B cell (primary cell): ENCODE data around the gene CARMIL3. TPM values are rescaled to one million over a fixed set of nuclear protein-coding genes. Genes with fewer than 3 reads are reported as not detected.

ENCODE experiments used
- ATAC-seq: fragments of 200-7000 bp; cut with Tn5 transposase; one replicate; pipeline ENCODE4 v1.10.0; 2021; ENCODE audit warnings: low read depth, mild to moderate bottlenecking, moderate number of reproducible peaks, moderate library complexity
- CTCF ChIA-PET: fragments of 350-600 bp; sonication (Branson Sonifier 250); formaldehyde crosslinking; loops from one replicate; lab custom pipeline; 2021; ENCODE audit warnings: antibody characterized with exemption, inconsistent platforms; lab: Charles Lee
- POLR2A ChIA-PET: fragments of 350-600 bp; sonication (Branson Sonifier 250); formaldehyde crosslinking; loops from one replicate; lab custom pipeline; 2021; ENCODE audit warnings: antibody characterized with exemption; lab: Charles Lee
- DNase-seq: peaks from one replicate; pipeline ENCODE4 v3.0.0; 2013
- H2AFZ ChIP-seq: 2 replicates; pipeline ENCODE4 v1.6.1; 2012; ENCODE audit warnings: mild to moderate bottlenecking, low read depth, low read length; ENCODE audit not compliant: insufficient read depth, poor library complexity, severe bottlenecking
- H3K27ac ChIP-seq, 2 donors: 1 replicate in 1 of 2; 2 replicates in 1 of 2; pipeline ENCODE4 v1.5.1; 2012 to 2013; ENCODE audit warnings: low read length in 2 of 2, mild to moderate bottlenecking in 2 of 2, moderate library complexity in 1 of 2
- H3K27me3 ChIP-seq, 4 experiments: fragments of 200-600 bp in 1 of 4; sonication (generic) in 1 of 4; replicated peaks in 1 of 4; 1 replicate in 2 of 4; 2 replicates in 2 of 4; pipeline versions ENCODE4 v1.6.1 to v1.7.0; 2013 to 2016; ENCODE audit warnings: low read length in 3 of 4, mild to moderate bottlenecking in 2 of 4, mixed read lengths in 1 of 4, moderate library complexity in 1 of 4; ENCODE audit not compliant: insufficient read depth in 4 of 4, control insufficient read depth in 3 of 4; ENCODE audit errors: control extremely low read depth in 1 of 4
- H3K36me3 ChIP-seq, 2 experiments: replicated peaks in 1 of 2; 1 replicate in 1 of 2; 2 replicates in 1 of 2; pipeline versions ENCODE4 v1.6.1 to v1.7.1; 2013; ENCODE audit warnings: low read length in 1 of 2; ENCODE audit not compliant: insufficient read depth in 2 of 2, control insufficient read depth in 1 of 2; ENCODE audit errors: control extremely low read depth in 1 of 2, extremely low read depth in 1 of 2
- H3K4me1 ChIP-seq, 2 donors: fragments of 200-600 bp in 1 of 2; sonication (generic) in 1 of 2; 1 replicate in 1 of 2; 2 replicates in 1 of 2; pipeline versions ENCODE4 v1.5.1 to v1.6.1; 2013 to 2017; ENCODE audit warnings: low read length in 2 of 2; ENCODE audit not compliant: control insufficient read depth in 2 of 2, insufficient read depth in 2 of 2
- H3K4me2 ChIP-seq: replicated peaks from 2 replicates; pipeline ENCODE3; 2012; ENCODE audit warnings: mild to moderate bottlenecking, low read depth, low read length; ENCODE audit not compliant: poor library complexity, severe bottlenecking
- H3K4me3 ChIP-seq, 5 experiments: fragments of 200-600 bp in 1 of 5; sonication (generic) in 1 of 5; 1 replicate in 3 of 5; 2 replicates in 2 of 5; pipeline versions ENCODE4 v1.5.1 to v1.7.0; 2011 to 2016; ENCODE audit warnings: low read length in 4 of 5, mild to moderate bottlenecking in 4 of 5, low read depth in 2 of 5, control low read depth in 1 of 5, moderate library complexity in 1 of 5; ENCODE audit not compliant: insufficient read depth in 1 of 5; ENCODE audit errors: control extremely low read depth in 1 of 5, extremely low read depth in 1 of 5
- H3K79me2 ChIP-seq: fragments of 200-600 bp; sonication (generic); one replicate; pipeline ENCODE4 v1.6.0; 2016; ENCODE audit warnings: low read length; ENCODE audit not compliant: control insufficient read depth, insufficient read depth
- H3K9ac ChIP-seq: fragments of 200-600 bp; sonication (generic); 2 replicates; pipeline ENCODE4 v1.6.1; 2017; ENCODE audit warnings: mild to moderate bottlenecking, low read length, moderate library complexity
- H3K9me3 ChIP-seq, 3 donors: one replicate each; pipeline versions ENCODE4 v1.6.1 to v1.7.1; 2013; ENCODE audit warnings: low read length in 2 of 3; ENCODE audit not compliant: control insufficient read depth in 2 of 3, insufficient read depth in 1 of 3; ENCODE audit errors: control extremely low read depth in 1 of 3
- H4K20me1 ChIP-seq: 2 replicates; pipeline ENCODE4 v1.6.0; 2012; ENCODE audit warnings: mild to moderate bottlenecking, low read length; ENCODE audit not compliant: insufficient read depth, control insufficient read depth, poor library complexity, severe bottlenecking
- H3K27ac Mint-ChIP-seq: one replicate; pipeline ENCODE4 v1.8.0; 2021; ENCODE audit warnings: mixed read lengths
- H3K27me3 Mint-ChIP-seq: one replicate; pipeline ENCODE4 v1.8.0; 2021; ENCODE audit warnings: mixed read lengths
- H3K4me1 Mint-ChIP-seq: one replicate; pipeline ENCODE4 v1.8.0; 2021; ENCODE audit warnings: mixed read lengths
- H3K4me3 Mint-ChIP-seq: one replicate; pipeline ENCODE4 v1.8.0; 2021; ENCODE audit warnings: mixed read lengths
- H3K9me3 Mint-ChIP-seq: one replicate; pipeline ENCODE4 v1.8.0; 2022; ENCODE audit warnings: mixed read lengths; ENCODE audit not compliant: insufficient read depth
- EZH2 ChIP-seq: IDR thresholded peaks from 2 replicates; pipeline ENCODE4 v1.6.1; 2012; ENCODE audit warnings: borderline replicate concordance, low read depth, mild to moderate bottlenecking, moderate library complexity, low read length; ENCODE audit not compliant: insufficient read depth, poor library complexity, severe bottlenecking
- WGBS: methylation state at CpG from one replicate; pipeline ENCODE4 v1.1.5; 2013; ENCODE audit warnings: missing lambda C conversion rate; ENCODE audit not compliant: insufficient coverage; 5-methylcytosine and 5-hydroxymethylcytosine counted together
- intact Hi-C: fragments of 100-400 bp; cut with micrococcal nuclease; formaldehyde crosslinking; loops from one replicate; pipeline ENCODE4 v1.10.0; 2022
- polyA plus RNA-seq: library from polyadenylated mRNA; depleted of rRNA; stranded (reverse); fragments of >200 nt; gene quantifications from 2 replicates; pipeline ENCODE4 v1.2.3, GENCODE V29; 2012
- total RNA-seq, 2 donors: library from RNA; stranded (reverse); fragments of 120-200 nt in 1 of 2; gene quantifications; 1 replicate in 1 of 2; 2 replicates in 1 of 2; pipeline versions ENCODE4 v1.2.3 to v1.2.4, GENCODE V29; 2013 to 2022
- TF ChIP-seq, protein P1 (sequence below): fragments of 200-600 bp; IDR thresholded peaks from one replicate; pipeline ENCODE4 v1.8.0; 2022; ENCODE audit warnings: antibody characterized with exemption, mild to moderate bottlenecking

The CARMIL3 gene
- total and polyA plus RNA-seq, 2 donors (not counting 1 experiment from before 2014, with no cell fraction given): 1.0 to 7.2 TPM

DNA sequence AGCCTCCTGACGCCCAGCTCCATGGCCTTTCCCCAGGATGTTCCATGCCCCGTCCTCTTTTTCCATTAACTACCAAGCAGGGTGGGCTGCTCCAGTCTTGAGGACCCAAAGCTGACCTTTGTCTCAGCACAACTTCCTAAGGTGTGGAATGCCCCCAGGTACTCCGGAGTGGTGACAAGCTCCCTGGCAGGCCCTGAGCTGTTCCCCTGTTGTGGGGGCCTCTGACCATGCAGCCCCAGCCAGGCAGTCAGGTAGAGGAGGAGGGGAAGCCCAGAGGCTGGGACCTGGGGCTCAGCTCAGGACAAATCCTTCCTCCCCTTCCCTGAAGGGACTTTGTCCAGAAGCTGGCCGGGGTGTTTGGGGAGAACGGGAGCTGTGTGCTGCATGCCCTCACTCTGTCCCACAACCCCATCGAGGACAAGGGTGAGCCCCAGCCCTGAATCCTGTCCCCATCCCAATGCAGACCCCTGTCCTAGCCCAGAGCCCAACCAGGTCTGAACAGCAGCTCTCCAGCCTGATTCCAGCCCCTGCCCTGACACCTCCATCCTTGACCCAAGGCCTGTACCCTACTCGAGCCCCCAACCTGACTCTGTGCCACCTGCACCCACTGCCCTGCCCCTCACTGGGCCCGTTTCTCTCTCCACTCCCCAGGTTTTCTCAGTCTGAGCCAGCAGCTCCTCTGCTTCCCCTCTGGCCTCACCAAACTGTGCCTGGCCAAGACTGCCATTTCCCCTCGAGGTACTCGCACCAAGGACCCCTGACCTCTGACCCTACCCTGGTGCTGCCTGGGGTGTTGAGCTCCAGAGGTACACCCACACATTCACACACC, 4.4 kb downstream of the CARMIL3 start:
- H3K36me3 ChIP-seq: no peaks in the 10 kb centered on the region
- no peak overlapping the region for H3K4me3 Mint-ChIP-seq
- intact Hi-C loops: no loop called here

More for the DNA sequence above, 4.4 kb downstream of the CARMIL3 start:
- Mint-ChIP-seq H3K27me3 (peaks cover 7% of the 10 kb centered on the region), H3K9me3 (no peaks in the 10 kb centered on the region), H3K27ac (no peak overlapping the region), H3K4me1 (peaks cover 16% of the 10 kb centered on the region)
- H3K27ac ChIP-seq: no peak overlapping the region
- WGBS: 88% methylated on average over 8 of the region's 10 CpGs
- H4K20me1 ChIP-seq: no peaks in the 10 kb centered on the region
- no peak overlapping the region for H3K4me2 ChIP-seq
- ATAC-seq (no peak), DNase-seq (no peak)
- H3K79me2 ChIP-seq: no peaks in the 10 kb centered on the region
- CTCF ChIA-PET: interaction anchor here (1.0 to 14.5 kb wide), 6 partner anchors 24 to 252 kb away, joined by 3 to 220 read pairs (median 20); partner anchors contain the start of genes IRF9 and PCK2
- TF ChIP-seq, protein P1, sequence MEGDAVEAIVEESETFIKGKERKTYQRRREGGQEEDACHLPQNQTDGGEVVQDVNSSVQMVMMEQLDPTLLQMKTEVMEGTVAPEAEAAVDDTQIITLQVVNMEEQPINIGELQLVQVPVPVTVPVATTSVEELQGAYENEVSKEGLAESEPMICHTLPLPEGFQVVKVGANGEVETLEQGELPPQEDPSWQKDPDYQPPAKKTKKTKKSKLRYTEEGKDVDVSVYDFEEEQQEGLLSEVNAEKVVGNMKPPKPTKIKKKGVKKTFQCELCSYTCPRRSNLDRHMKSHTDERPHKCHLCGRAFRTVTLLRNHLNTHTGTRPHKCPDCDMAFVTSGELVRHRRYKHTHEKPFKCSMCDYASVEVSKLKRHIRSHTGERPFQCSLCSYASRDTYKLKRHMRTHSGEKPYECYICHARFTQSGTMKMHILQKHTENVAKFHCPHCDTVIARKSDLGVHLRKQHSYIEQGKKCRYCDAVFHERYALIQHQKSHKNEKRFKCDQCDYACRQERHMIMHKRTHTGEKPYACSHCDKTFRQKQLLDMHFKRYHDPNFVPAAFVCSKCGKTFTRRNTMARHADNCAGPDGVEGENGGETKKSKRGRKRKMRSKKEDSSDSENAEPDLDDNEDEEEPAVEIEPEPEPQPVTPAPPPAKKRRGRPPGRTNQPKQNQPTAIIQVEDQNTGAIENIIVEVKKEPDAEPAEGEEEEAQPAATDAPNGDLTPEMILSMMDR: no peak
- no peak for TF ChIP-seq EZH2
- peaks cover 0 to 31% (median 8%) of the 10 kb centered on the region in 4 experiments for H3K27me3 ChIP-seq
- H3K9ac ChIP-seq: no peak overlapping the region
- POLR2A ChIA-PET: interaction anchor here (0.9 kb wide), 1 partner anchor 58 kb away, joined by 3 read pairs; no protein-coding TSS in a partner anchor
- H3K4me1 ChIP-seq: peaks cover 9 to 16% of the 10 kb centered on the region in 2 donors
- H3K4me3 ChIP-seq: no peak overlapping the region
- no peak overlapping the region for H2AFZ ChIP-seq
- peaks cover 0 to 3% (median 0%) of the 10 kb centered on the region in 3 donors for H3K9me3 ChIP-seq
